H9 (cell line): ENCODE data around the gene ENDOV. TPM values are rescaled to one million over a fixed set of nuclear protein-coding genes. Genes with fewer than 3 reads are reported as not detected.
A peak's percentile ranks its signal among the peaks of the same experiment; 100 is the strongest.

Experiments used
- DNase-seq: peaks from one replicate; pipeline ENCODE4 v3.0.0-alpha.2; 2017
- H2AFZ ChIP-seq: one replicate; pipeline ENCODE4 v1.6.1; 2013; ENCODE audit warnings: mild to moderate bottlenecking, low read length, control low read depth, moderate library complexity
- H2AK5ac ChIP-seq: 2 replicates; pipeline ENCODE4 v1.6.1; 2013; ENCODE audit warnings: low read length, control low read depth, mixed read lengths; ENCODE audit not compliant: insufficient read length
- H2BK120ac ChIP-seq: one replicate; pipeline ENCODE4 v1.6.1; 2013; ENCODE audit warnings: low read depth, mild to moderate bottlenecking, low read length, control low read depth, inconsistent platforms; ENCODE audit not compliant: poor library complexity, severe bottlenecking
- H2BK12ac ChIP-seq: 2 replicates; pipeline ENCODE4 v1.6.1; 2013; ENCODE audit warnings: low read length, control low read depth, mixed read lengths, low read depth; ENCODE audit not compliant: insufficient read length
- H2BK15ac ChIP-seq: 2 replicates; pipeline ENCODE4 v1.6.1; 2013; ENCODE audit warnings: low read depth, low read length, control low read depth
- H2BK20ac ChIP-seq: one replicate; pipeline ENCODE4 v1.6.1; 2013; ENCODE audit warnings: low read depth, mild to moderate bottlenecking, low read length, control low read depth, inconsistent platforms; ENCODE audit not compliant: poor library complexity, severe bottlenecking
- H2BK5ac ChIP-seq: 2 replicates; pipeline ENCODE4 v1.6.1; 2013; ENCODE audit warnings: low read length, control low read depth, mixed read lengths; ENCODE audit not compliant: insufficient read length
- H3K14ac ChIP-seq: 2 replicates; pipeline ENCODE4 v1.6.1; 2013; ENCODE audit warnings: low read length, control low read depth; ENCODE audit not compliant: insufficient read depth
- H3K18ac ChIP-seq: 2 replicates; pipeline ENCODE4 v1.6.1; 2013; ENCODE audit warnings: low read depth, mild to moderate bottlenecking, mixed read lengths, low read length, control low read depth; ENCODE audit not compliant: insufficient read length
- H3K23ac ChIP-seq: 2 replicates; pipeline ENCODE4 v1.6.1; 2013; ENCODE audit warnings: low read length, control low read depth, mixed read lengths, low read depth; ENCODE audit not compliant: insufficient read length
- H3K23me2 ChIP-seq: 2 replicates; pipeline ENCODE4 v1.6.1; 2013; ENCODE audit warnings: low read depth, mild to moderate bottlenecking, mixed read lengths, low read length, control low read depth; ENCODE audit not compliant: insufficient read length, poor library complexity, severe bottlenecking
- H3K27ac ChIP-seq: 2 replicates; pipeline ENCODE4 v1.5.1; 2013; ENCODE audit warnings: low read length, control low read depth, mixed read lengths, low read depth; ENCODE audit not compliant: insufficient read length
- H3K27me3 ChIP-seq: 2 replicates; pipeline ENCODE4 v1.6.1; 2013; ENCODE audit warnings: low read length, control low read depth, inconsistent platforms; ENCODE audit not compliant: insufficient read depth
- H3K4ac ChIP-seq: 2 replicates; pipeline ENCODE4 v1.6.1; 2013; ENCODE audit warnings: low read depth, mild to moderate bottlenecking, control low read depth, inconsistent platforms, low read length, moderate library complexity
- H3K4me1 ChIP-seq: 2 replicates; pipeline ENCODE4 v1.6.1; 2013; ENCODE audit warnings: low read length, control low read depth, inconsistent platforms; ENCODE audit not compliant: insufficient read depth
- H3K4me2 ChIP-seq: 2 replicates; pipeline ENCODE4 v1.6.1; 2013; ENCODE audit warnings: low read length, control low read depth, mixed read lengths; ENCODE audit not compliant: insufficient read length, insufficient read depth
- H3K56ac ChIP-seq: 2 replicates; pipeline ENCODE4 v1.6.1; 2013; ENCODE audit warnings: low read depth, mild to moderate bottlenecking, mixed read lengths, low read length, control low read depth; ENCODE audit not compliant: insufficient read length
- H3K79me1 ChIP-seq: 2 replicates; pipeline ENCODE4 v1.6.1; 2013; ENCODE audit warnings: low read depth, mild to moderate bottlenecking, moderate library complexity, low read length, control low read depth, inconsistent platforms; ENCODE audit not compliant: insufficient read depth, poor library complexity, severe bottlenecking
- H3K79me2 ChIP-seq: 2 replicates; pipeline ENCODE4 v1.6.1; 2013; ENCODE audit warnings: low read length, control low read depth, inconsistent platforms; ENCODE audit not compliant: insufficient read depth
- H3K9ac ChIP-seq: 2 replicates; pipeline ENCODE4 v1.6.1; 2013; ENCODE audit warnings: low read length, control low read depth, mixed read lengths; ENCODE audit not compliant: insufficient read length; ENCODE audit errors: extremely low read depth
- H3K9me3 ChIP-seq: one replicate; pipeline ENCODE4 v1.6.1; 2013; ENCODE audit warnings: low read depth, low read length, inconsistent platforms; ENCODE audit not compliant: control insufficient read depth
- H3T11ph ChIP-seq: one replicate; pipeline ENCODE4 v1.6.1; 2013; ENCODE audit warnings: mild to moderate bottlenecking, low read length, control low read depth, inconsistent platforms
- H4K20me1 ChIP-seq: one replicate; pipeline ENCODE4 v1.6.1; 2013; ENCODE audit not compliant: control insufficient read depth, insufficient read length, insufficient read depth
- H4K5ac ChIP-seq: 2 replicates; pipeline ENCODE4 v1.6.1; 2013; ENCODE audit warnings: low read depth, mild to moderate bottlenecking, mixed read lengths, low read length, control low read depth; ENCODE audit not compliant: insufficient read length
- H4K8ac ChIP-seq: replicated peaks from 2 replicates; pipeline ENCODE4 v1.6.1; 2013; ENCODE audit warnings: low read length, control low read depth, mixed read lengths, low read depth; ENCODE audit not compliant: insufficient read length
- H4K91ac ChIP-seq: 2 replicates; pipeline ENCODE4 v1.6.1; 2013; ENCODE audit warnings: low read depth, mild to moderate bottlenecking, moderate library complexity, mixed read lengths, low read length, control low read depth; ENCODE audit not compliant: insufficient read length
- H3K27ac Mint-ChIP-seq, 3 experiments: 2 replicates in 2 of 3; 3 replicates in 1 of 3; pipeline ENCODE4 v1.8.0; 2020 to 2021; ENCODE audit warnings: mixed read lengths in 3 of 3, mild to moderate bottlenecking in 1 of 3, moderate library complexity in 1 of 3
- H3K27me3 Mint-ChIP-seq: 2 replicates; pipeline ENCODE4 v1.8.0; 2021; ENCODE audit warnings: low read depth, mild to moderate bottlenecking, moderate library complexity, mixed read lengths
- H3K36me3 Mint-ChIP-seq, 3 experiments: 2 replicates in 2 of 3; 3 replicates in 1 of 3; pipeline ENCODE4 v1.8.0; 2020 to 2021; ENCODE audit warnings: low read depth in 3 of 3, mixed read lengths in 3 of 3; ENCODE audit not compliant: insufficient read depth in 1 of 3
- H3K4me1 Mint-ChIP-seq, 2 experiments: 2 replicates each; pipeline ENCODE4 v1.8.0; 2020; ENCODE audit warnings: mixed read lengths in 2 of 2
- H3K4me3 Mint-ChIP-seq, 2 experiments: 2 replicates in 1 of 2; 3 replicates in 1 of 2; pipeline ENCODE4 v1.8.0; 2020 to 2021; ENCODE audit warnings: mild to moderate bottlenecking in 2 of 2, mixed read lengths in 2 of 2, moderate library complexity in 1 of 2
- H3K9me3 Mint-ChIP-seq, 2 experiments: 2 replicates in 1 of 2; 3 replicates in 1 of 2; pipeline ENCODE4 v1.8.0; 2020; ENCODE audit warnings: mild to moderate bottlenecking in 2 of 2, mixed read lengths in 2 of 2, moderate library complexity in 1 of 2
- CTCF ChIP-seq: fragments of 200-600 bp; sonication (generic); conservative IDR thresholded peaks from 3 replicates; pipeline ENCODE4 v1.8.0; 2021; ENCODE audit warnings: antibody characterized with exemption, mild to moderate bottlenecking
- WGBS: extraction: QIAGEN DNeasy Blood & Tissue Kit; methylation state at CpG from one replicate; pipeline ENCODE4 v1.1.7; 2013; ENCODE audit warnings: missing lambda C conversion rate, low lambda C conversion rate, mixed read lengths; ENCODE audit not compliant: insufficient read length; ENCODE audit errors: extremely low coverage; 5-methylcytosine and 5-hydroxymethylcytosine counted together
- total RNA-seq: library from RNA; stranded (reverse); gene quantifications from 2 replicates; pipeline ENCODE4 v1.2.1, GENCODE V29; 2021

ENDOV gene
- total RNA-seq, 1 experiment from 2014 or later, result 17.1 TPM

GRCh38 chr17:80453126-80453997 is 38.4 kb downstream of the ENDOV start:
- no peak for TF ChIP-seq CTCF
- H3K9ac ChIP-seq, result no peak overlapping the region
- DNase-seq, result no peak

More at GRCh38 chr17:80453126-80453997, 38.4 kb downstream of the ENDOV start:
- H3K9me3 ChIP-seq, result no peaks in the 10 kb centered on the region
- H3K4me1 Mint-ChIP-seq, result peaks cover 13 to 24% of the 10 kb centered on the region in 2 experiments
- no peak overlapping the region for H2BK5ac ChIP-seq
- H3K27me3 Mint-ChIP-seq, result peaks cover 63% of the 10 kb centered on the region
- peaks cover 10% of the 10 kb centered on the region for H3K23me2 ChIP-seq
- H2BK12ac ChIP-seq, result no peak overlapping the region
- no peaks in the 10 kb centered on the region for H3K27me3 ChIP-seq
- peaks cover 2% of the 10 kb centered on the region; the same call in 1 of the 2 replicates for H3K4me1 ChIP-seq
- no CpG with 5 or more reads among the region's 19 CpGs for WGBS
- no peak overlapping the region for H3K14ac ChIP-seq
- peaks cover 0 to 2% (median 0%) of the 10 kb centered on the region in 3 experiments; a peak in 1 of 7 replicates for H3K36me3 Mint-ChIP-seq
- H3K4me3 Mint-ChIP-seq, result peak overlapping the region; percentile 90 to 93
- no peak overlapping the region for H4K91ac ChIP-seq
- H3K79me2 ChIP-seq, result no peaks in the 10 kb centered on the region
- no peak overlapping the region for H4K5ac ChIP-seq
- H2AK5ac ChIP-seq, result no peak overlapping the region
- H3K4ac ChIP-seq, result no peak overlapping the region; the same call in 1 of the 2 replicates
- H2BK120ac ChIP-seq, result no peak overlapping the region
- H4K8ac ChIP-seq, result no peak overlapping the region
- no peaks in the 10 kb centered on the region for H3K9me3 Mint-ChIP-seq
- H3K27ac ChIP-seq, result no peak overlapping the region
- H3K56ac ChIP-seq, result no peak overlapping the region
- no peaks in the 10 kb centered on the region for H4K20me1 ChIP-seq
- no peak overlapping the region for H2AFZ ChIP-seq
- H3K23ac ChIP-seq, result no peak overlapping the region
- no peak overlapping the region for H3K18ac ChIP-seq
- H3K79me1 ChIP-seq, result no peaks in the 10 kb centered on the region
- peak overlapping the region in 1 of 3 experiments; percentile 53; a peak in 1 of 7 replicates for H3K27ac Mint-ChIP-seq
- no peak overlapping the region for H2BK15ac ChIP-seq
- peak overlapping the region; percentile 56 for H3K4me2 ChIP-seq
- no peak overlapping the region for H3T11ph ChIP-seq
- H2BK20ac ChIP-seq, result no peak overlapping the region
